ENCODE data around the gene DRG1.
"Not testable (repeated sequence)": the region's sequence is repeated elsewhere in the genome, so short reads cannot be mapped to it uniquely, and the experiment has no call there.

The DRG1 gene, protein sequence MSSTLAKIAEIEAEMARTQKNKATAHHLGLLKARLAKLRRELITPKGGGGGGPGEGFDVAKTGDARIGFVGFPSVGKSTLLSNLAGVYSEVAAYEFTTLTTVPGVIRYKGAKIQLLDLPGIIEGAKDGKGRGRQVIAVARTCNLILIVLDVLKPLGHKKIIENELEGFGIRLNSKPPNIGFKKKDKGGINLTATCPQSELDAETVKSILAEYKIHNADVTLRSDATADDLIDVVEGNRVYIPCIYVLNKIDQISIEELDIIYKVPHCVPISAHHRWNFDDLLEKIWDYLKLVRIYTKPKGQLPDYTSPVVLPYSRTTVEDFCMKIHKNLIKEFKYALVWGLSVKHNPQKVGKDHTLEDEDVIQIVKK

DNA sequence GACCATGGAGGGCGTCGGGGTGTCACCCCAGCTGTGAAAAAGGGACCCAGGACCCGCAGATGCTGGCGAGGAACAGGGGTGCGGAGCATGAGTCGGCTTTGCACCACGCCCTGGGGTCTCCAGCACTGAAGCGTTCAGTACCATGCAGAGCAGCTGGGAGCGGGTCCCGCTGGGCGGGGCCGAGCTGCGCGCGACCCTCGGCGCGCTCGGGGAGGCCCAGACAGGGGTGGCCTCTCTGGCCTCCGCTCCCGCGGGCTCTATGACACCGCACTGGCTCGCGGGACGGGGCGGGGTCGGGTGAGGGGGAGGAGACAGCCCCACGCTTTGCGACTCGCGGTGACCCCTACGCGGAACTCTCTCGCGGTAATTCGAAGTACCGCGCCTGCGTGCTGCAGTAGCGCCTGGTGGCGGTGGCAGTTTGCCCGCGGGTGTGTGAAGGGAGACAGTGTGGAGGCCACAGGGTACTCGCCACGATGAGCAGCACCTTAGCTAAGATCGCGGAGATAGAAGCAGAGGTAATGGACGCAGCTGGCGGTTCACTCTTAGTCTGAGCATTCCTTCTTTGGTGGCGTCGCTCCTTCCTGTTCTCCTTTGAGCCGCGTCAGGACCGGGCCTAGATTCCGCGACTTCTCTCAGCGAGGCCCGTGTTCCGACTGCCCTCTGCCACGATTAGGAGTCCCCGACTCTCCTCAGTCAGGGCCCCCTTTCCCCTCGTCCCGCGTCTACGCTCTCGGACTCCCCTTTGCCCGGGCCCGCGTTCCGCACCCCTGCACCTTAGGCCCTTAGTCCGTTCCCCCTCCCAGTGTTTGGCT lies at the start of gene DRG1:
DRG1 (plus strand) TSS at position 394 of the 812 bp plus-strand sequence; CDS start at position 474, 80 bp downstream.
- DNase-seq (ENCODE audit: insufficient read length, low spot score), result peak; percentile 96
- FAIRE-seq, result peak; percentile 88

DNA sequence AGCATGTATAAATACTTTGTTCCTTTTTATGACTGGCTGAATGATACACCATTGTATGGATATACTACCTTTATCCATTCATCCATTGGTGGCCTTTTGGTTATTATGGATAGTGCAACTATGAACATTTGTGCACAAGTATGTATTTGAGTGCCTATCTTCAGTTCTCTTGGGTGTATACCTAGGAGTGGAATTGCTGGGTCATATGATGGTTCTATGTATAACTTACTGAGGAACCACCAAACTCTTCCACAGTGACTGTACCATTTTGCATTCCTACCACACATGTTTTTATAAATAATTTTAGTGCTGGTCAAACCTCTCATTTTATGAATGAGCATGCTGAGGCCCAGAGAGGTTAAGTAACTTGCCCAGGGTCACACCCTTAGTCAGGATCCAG lies 49.4 kb upstream of the DRG1 start:
- FAIRE-seq, result no peak
- DNase-seq (ENCODE audit: insufficient read length, low spot score), result no peak

DNA sequence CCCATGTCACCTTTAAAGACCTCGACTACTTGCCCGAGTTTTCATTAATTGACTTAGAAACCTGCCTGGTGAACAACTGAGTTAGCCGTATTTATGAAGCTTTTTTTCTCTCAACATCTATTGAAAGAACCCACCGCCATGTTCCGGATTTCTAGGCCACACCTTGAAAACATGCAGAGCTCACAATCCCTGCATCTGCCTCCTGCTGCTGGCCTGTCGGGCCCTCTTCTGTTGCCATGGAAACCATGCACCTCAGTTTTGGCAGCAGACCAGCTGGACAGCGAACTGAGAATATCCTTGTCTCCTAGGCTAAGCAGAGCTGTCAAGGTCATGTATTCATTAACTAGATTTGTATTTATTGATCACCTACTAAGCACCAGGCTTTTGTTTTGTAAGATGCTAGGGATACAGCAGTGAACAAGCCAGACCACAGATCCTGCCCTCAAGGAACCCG lies 49.0 kb upstream of the DRG1 start:
- DNase-seq (ENCODE audit: insufficient read length, low spot score), result no peak
- FAIRE-seq, result no peak

DNA sequence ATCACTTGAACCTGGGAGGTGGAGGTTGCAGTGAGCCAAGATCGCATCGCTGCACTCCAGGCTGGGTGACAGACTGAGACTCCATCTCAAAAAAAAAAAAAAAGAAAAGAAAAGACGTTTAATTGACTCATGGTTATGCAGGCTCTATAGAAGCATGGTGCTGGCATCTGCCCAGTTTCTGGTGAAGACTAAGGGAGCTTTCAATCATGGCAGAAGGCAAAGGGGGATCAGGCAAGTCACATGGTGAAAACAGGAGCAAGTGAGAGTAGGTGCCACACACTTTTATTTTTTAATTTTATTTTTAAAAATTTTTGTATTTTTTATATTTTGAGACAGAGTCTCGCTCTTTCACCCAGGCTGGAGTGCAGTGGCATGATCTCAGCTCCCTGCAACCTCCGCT lies 44.9 kb upstream of the DRG1 start:
- DNase-seq (ENCODE audit: insufficient read length, low spot score) (no peak), FAIRE-seq (no peak)

DNA sequence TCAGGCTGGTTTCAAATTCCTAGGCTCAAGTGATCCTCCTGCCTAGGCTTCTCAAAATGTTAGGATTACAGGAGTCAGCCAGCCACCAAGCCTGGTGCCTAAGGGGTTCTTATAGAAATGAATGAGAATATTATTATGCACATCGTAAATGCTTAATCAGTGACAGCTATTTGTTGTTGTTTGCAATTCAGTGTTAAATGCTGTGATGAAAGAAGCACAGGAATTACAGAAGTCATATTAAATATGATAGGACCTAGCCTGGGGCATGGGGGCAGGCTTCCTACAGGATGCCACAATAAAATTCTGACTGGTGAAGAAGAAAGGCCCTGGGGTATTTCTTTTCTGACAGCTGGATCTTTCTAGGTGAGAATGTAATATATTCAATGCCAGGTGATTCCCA lies 39.4 kb upstream of the DRG1 start:
- DNase-seq (ENCODE audit: insufficient read length, low spot score), result no peak
- FAIRE-seq, result no peak

DNA sequence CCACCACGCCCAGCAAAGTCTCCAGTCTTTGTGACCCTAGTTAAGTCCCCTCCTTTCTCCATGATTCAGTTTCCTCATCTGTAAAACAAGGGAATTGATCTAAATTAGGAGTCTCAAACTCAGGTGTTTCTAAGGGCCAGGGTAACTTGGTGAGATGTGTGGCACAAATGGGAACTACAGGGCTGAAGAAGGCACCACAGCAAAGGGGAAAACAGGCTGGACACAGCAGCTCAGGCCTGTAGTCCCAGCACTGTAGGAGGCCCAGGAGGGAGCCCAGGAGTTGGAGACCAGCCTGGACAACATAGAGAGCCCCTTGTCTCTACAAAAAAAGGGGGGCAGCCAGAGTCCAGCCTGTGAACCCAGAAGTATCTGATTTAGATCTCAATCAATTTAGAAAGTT lies 37.7 kb upstream of the DRG1 start:
- FAIRE-seq (no peak), DNase-seq (ENCODE audit: insufficient read length, low spot score) (no peak)

DNA sequence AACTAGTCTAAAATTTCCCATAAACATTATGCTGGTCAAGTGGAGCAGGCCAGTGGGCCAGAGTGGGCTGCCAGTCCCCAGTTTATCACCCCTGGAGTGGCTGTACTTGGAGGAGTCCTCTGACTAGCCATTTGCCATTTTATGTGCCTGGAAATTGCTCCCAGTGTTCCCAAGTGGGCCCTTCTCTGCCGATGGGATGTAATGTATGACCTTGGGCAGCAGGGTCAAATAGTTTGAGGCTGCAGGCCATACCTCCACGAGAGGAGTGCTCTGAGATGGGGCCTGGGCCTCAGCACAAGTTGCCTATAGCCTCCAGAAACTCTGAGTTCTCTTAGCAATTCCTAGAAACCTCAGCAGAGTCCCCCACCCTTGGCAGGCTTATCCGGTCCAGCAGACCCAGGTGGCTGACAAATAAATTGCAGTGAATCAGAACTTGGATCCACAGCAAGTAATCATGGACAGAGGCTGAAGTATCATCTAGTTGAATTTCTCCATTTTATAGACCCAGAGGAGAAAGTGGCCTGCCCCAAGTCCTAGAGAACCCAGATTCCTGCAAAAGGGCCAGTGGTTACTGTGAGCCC lies 35.4 kb upstream of the DRG1 start:
- no peak for FAIRE-seq
- no peak for DNase-seq (ENCODE audit: insufficient read length, low spot score)

DNA sequence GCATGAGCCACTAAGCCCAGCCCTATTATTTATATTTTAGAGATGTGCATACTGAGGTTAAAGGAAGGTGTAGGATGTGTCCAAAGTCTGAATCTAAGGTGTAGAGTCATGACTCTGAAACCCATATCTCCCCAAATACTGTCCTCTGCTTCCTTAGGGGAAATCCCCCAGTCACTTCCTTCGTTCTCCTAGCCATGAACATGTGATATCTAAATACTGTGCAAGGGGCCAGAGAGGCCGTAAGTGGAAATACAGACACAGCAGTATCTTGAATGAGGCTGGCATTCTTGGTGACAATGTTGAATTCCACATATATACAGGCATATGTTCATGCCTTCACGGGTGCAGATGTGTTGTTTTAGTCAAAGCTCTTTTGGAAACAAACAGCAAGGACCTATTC lies 32.0 kb upstream of the DRG1 start:
- DNase-seq (ENCODE audit: insufficient read length, low spot score), result no peak
- no peak for FAIRE-seq

DNA sequence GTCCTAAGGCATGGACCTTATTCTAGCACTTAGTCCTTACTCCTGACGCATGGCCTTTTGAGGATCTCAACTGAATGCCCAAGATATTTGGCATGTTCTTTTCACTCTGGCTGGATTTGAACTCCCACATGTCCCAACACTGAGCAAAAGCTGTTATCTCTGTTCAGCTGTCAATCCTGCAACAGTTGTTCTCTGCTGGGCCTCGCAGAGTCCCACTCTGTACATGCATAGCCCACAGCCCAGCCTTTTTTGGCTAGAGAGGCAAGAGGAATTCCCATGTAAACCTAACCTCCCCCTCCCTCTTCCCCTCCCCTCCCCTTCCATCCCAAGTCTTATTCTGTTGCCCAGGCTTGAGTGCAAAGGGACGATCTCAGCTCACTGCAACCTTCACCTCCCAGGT lies 21.8 kb upstream of the DRG1 start:
- no peak for FAIRE-seq
- DNase-seq (ENCODE audit: insufficient read length, low spot score), result no peak

DNA sequence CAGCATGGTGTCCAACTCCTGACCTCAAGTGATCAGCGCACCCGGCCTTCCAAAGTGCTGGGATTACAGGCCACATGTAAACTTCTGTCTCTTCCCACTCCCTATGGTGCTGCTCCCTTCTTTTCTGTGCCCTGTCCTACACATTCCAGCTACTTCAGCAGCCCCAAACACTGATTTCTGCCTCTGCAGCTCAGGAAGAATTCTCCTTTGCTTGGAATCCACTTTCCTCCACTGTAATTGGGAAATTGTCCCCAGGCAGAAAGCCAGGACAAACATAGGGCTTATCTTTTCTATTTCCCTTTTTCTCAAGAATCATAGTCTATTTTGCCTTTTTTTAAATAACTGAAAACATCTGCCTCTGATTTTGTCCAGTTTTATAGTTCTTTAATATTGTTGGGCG lies 21.3 kb upstream of the DRG1 start:
- FAIRE-seq, result no peak
- no peak for DNase-seq (ENCODE audit: insufficient read length, low spot score)

DNA sequence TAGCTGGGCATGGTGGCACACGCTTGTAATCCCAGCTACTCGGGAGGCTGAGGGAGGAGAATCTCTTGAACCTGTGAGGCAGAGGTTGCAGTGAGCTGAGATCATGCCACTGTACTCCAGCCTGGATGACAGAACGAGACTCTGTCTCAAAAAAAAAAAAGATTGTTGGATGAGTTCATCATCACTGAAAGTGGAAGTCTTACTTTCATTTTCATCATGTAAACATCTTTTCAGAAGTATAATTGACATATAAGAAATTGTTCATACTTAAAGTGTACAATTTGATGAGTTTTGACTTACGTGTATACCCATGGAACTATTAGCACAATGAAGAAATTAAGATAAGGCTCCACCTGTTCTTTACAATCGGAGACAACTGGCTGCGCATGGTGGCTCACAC lies 20.8 kb upstream of the DRG1 start:
- not testable (repeated sequence) for FAIRE-seq

DNA sequence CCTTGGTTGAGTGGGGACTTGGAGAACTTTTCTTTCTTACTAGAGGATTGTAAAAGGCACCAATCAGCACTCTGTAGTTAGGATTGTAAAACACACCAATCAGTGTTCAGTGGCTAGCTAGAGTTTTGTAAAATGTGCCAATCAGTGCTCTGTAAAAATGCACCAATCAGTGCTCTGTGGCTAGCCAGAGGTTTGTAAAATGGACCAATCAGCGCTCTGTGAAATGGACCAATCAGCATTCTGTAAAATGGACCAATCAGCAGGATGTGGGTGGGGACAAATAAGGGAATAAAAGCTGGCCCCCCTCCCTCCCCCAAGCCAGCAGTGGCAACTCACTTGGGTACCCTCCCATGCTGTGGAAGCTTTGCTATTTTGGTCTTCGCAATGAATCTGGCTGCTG lies 5.5 kb upstream of the DRG1 start:
- DNase-seq (ENCODE audit: insufficient read length, low spot score), result no peak
- no peak for FAIRE-seq

More for the DNA sequence above, 20.8 kb upstream of the DRG1 start:
- DNase-seq (ENCODE audit: insufficient read length, low spot score), result not testable (repeated sequence)

DNA sequence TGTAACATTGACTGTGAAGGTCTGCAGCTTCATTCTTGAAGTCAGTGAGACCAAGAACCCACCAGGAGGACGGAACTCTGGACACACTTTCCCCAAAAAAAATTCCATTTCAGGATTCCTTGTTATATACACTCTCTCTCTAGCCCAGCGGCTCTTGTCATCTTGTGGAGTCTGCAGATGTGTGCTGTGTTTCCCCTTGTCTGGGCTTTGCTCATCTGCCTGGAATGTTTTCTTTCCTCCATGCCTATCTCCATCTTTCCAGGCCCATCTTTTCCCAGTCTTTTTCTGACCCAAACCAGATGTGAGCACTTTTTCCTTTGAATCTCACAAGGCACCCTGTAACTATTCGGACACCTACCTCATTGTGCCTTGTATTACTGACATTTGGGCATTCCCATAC lies 5.1 kb upstream of the DRG1 start:
- no peak for FAIRE-seq
- no peak for DNase-seq (ENCODE audit: insufficient read length, low spot score)

DNA sequence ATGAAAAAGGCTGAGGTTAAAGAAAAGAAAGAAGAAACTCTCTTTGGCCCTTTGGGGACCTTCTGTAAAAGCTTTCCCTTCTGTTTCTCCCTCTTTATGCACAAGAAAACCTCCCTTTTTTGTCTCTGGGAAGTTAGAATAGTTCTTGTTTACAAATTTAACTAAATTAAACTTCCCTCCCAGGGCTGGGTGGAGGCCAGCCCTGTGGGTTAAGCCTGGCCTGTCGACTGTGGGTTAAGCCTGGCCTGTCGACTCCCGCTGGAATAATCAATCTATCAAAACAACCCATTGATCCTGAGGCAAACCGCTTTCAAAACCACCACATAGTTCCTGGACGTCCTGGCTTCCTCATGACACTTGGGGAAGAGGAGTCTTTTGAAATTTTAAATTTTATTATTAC lies 1.2 kb upstream of the DRG1 start:
- FAIRE-seq (no peak), DNase-seq (ENCODE audit: insufficient read length, low spot score) (no peak)

DNA sequence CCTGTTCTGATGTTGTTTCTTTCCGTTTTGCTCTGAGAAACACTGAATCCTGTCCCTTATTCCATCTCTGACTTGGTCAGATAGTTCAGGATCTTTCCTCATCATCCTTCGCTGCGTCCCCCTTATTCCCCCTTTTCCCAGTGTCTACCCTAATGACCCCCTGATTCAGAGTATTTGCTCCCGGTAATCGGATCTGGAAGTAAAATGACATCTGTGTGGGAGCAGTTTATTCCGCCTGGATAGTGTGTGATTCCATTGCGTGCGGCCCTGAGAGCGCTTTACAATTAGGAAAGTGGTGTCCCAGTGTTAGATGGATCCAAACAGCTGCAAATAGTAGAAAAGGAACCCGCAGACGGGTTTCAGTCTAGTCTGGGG lies 606 bp downstream of the DRG1 start:
- FAIRE-seq (no peak), DNase-seq (ENCODE audit: insufficient read length, low spot score) (no peak)

DNA sequence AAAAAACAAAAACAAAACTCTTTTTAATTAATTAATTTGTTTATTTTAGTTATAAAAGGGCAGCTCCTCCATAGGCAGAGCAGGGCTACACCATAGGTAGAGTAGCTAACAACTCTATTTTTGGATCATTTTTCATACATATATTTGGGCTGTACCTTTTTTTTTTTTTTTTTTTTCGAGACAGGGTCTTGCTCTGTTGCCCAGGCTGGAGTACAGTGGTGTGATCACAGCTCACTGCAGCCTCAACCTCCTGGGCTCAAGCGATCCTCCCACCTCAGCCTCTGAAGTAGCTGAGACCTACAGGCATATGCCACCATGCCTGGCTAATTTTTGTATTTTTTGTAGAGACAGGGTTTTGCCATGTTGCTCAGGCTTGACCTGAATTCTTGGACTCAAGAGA lies 2.9 kb downstream of the DRG1 start:
- FAIRE-seq, result not testable (repeated sequence)

DNA sequence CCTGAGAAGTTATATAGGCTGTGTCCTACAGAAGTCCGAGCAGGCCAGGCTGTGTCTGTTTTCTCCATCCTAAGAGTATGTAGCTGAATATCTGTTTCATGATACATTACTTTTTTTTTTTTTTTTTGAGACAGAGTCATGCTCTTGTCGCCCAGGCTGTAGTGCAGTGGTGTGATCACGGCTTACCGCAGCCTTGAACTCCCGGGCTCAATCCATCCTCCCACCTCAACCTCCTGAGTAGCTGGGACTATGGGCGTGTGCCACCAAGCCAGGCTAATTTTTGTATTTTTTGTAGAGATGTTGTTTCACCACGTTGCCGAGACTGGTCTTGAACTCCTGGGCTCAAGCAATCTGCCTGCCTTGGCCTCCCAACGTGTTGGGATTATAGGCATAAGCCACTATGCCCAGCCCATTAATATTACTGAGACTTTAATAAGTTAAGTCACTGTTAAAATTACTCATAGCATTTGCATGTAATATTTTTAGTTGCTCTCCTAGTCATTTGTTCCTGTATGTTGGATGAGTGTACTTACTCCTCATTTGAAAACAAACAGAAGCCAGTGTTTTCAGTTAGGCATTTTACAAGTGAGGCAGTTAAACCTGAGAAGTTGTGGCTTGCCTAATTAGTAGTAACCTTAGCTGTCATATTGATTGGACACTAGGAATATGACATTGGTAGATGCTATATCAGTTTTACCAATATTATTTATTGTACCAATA lies 26.1 kb downstream of the DRG1 start:
- FAIRE-seq, result no peak
- DNase-seq (ENCODE audit: insufficient read length, low spot score), result no peak

More for the DNA sequence above, 2.9 kb downstream of the DRG1 start:
- DNase-seq (ENCODE audit: insufficient read length, low spot score), result not testable (repeated sequence)

DNA sequence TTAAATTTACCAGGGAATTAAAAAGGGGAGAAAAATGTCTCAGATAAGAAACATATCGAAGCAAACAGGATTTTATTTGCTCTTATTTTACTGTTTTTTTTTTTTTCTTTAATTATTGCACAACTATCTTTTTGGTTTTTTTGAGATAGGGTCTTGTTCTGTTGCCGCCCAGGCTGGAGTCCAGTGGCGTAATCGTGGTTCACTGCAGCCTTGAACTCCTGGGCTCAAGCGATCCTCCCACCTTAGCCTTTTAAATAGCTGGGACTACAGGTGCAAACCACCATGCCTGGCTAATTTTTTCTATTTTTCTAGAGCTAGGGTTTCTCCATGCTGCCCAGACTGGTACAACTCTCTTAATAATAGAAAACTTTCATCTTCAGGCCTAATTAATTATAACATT lies 32.5 kb downstream of the DRG1 start:
- DNase-seq (ENCODE audit: insufficient read length, low spot score) (no peak), FAIRE-seq (no peak)

DNA sequence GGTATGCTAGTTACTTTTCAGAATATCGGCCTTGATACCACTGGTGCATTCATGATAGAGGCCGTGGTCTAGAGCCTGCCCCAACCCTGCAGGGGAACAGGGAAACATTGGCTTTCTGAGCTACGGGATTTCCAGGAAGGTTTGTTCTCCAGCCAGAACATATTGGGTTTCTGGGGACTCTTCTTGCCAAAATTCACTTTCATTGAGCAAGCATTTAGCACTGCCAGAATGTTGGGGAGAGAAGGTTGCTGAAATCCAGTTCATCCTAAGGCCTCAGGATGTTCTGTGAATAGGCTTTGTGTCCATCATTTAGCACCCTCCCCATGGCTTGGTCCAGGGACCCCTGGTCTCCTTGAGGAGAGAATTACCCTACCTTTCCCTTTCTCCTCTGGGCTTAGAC lies 36.7 kb downstream of the DRG1 start:
- FAIRE-seq, result no peak

DNA sequence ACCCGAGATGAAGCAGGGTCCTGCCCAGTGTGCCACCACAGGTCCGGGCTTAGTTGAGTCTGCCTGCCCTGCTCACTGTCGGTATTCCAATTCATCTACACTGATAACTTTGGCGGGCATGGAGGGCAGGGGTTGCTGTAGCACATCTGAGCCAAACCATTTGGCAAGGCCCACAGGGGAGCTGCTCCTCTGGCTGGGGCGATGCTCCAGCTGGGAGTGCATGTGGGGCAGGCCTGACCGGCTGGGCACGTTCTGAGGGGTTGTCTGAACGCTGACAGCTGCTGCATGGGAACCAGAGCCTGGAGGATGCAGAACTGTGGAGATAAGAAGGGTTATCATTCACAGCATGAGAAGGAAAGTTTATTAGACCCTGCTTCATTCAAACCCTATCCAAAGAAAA lies 40.4 kb downstream of the DRG1 start:
- FAIRE-seq, result no peak

More for the DNA sequence above, 36.7 kb downstream of the DRG1 start:
- DNase-seq (ENCODE audit: insufficient read length, low spot score), result no peak

DNA sequence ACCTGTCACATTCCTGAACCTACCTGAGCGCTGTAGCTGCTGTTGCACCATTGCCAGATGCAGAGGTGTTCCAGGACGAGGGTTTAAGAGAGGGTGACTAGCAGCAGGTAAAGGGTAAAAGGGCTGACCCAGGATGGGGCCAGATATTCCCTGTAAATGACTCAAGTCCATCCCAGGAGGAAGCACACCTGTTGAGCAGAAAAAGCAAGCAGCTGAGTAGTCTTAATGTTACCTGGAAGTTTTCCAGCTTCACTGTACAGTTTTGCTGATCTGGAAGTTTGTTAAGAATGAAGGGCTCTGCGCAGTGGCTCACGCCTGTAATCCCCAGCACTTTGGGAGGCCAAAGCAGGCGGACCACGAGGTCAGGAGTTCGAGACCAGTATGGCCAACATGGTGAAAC lies 41.3 kb downstream of the DRG1 start:
- FAIRE-seq (no peak), DNase-seq (ENCODE audit: insufficient read length, low spot score) (no peak)

More for the DNA sequence above, 40.4 kb downstream of the DRG1 start:
- DNase-seq (ENCODE audit: insufficient read length, low spot score), result no peak
